PFSK-1 (cell line): ENCODE measurements around the gene ICE2.

Experiments used
- POLR2AphosphoS5 ChIP-seq: IDR thresholded peaks from 2 replicates; pipeline ENCODE4 v1.6.1; 2012; ENCODE audit warnings: low read depth, mild to moderate bottlenecking, control low read depth, low read length, moderate library complexity
- SIN3A ChIP-seq: IDR thresholded peaks from 2 replicates; pipeline ENCODE4 v1.6.1; 2012; ENCODE audit warnings: mild to moderate bottlenecking, low read length, moderate library complexity, borderline replicate concordance; ENCODE audit not compliant: insufficient read depth
- TAF1 ChIP-seq: IDR thresholded peaks from 2 replicates; pipeline ENCODE4 v1.6.1; 2012; ENCODE audit warnings: low read length, control low read depth, borderline replicate concordance; ENCODE audit not compliant: insufficient read depth
- TF ChIP-seq, protein P1 (sequence below), 2 experiments: IDR thresholded peaks; 2 replicates each; pipeline versions ENCODE4 v1.6.1 to v1.8.0; 2011 to 2012; ENCODE audit warnings: low read depth in 2 of 2, low read length in 2 of 2, control low read depth in 1 of 2, inconsistent platforms in 1 of 2, mild to moderate bottlenecking in 1 of 2, moderate library complexity in 1 of 2; ENCODE audit not compliant: insufficient read depth in 1 of 2

DNA sequence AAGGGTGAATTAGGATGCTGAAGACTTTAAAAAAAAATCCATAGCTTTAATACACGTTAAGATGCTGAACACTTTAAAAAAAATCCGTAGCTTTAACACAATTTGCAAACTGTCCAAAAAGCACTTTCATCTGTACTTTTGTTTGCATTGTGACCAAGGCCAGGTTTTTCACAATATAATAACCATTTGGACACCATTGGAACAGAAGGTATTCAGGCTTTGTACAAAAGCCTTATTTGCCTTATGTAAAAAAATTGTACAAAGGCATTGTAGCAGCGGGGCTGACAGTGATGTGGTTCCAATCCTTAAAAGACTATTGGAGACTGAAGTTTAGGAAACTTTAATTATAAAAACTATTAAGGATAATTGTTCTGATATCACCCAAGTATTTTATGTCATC, 15.2 kb upstream of the ICE2 start:
- TF ChIP-seq SIN3A: no peak
- TF ChIP-seq, protein P1, sequence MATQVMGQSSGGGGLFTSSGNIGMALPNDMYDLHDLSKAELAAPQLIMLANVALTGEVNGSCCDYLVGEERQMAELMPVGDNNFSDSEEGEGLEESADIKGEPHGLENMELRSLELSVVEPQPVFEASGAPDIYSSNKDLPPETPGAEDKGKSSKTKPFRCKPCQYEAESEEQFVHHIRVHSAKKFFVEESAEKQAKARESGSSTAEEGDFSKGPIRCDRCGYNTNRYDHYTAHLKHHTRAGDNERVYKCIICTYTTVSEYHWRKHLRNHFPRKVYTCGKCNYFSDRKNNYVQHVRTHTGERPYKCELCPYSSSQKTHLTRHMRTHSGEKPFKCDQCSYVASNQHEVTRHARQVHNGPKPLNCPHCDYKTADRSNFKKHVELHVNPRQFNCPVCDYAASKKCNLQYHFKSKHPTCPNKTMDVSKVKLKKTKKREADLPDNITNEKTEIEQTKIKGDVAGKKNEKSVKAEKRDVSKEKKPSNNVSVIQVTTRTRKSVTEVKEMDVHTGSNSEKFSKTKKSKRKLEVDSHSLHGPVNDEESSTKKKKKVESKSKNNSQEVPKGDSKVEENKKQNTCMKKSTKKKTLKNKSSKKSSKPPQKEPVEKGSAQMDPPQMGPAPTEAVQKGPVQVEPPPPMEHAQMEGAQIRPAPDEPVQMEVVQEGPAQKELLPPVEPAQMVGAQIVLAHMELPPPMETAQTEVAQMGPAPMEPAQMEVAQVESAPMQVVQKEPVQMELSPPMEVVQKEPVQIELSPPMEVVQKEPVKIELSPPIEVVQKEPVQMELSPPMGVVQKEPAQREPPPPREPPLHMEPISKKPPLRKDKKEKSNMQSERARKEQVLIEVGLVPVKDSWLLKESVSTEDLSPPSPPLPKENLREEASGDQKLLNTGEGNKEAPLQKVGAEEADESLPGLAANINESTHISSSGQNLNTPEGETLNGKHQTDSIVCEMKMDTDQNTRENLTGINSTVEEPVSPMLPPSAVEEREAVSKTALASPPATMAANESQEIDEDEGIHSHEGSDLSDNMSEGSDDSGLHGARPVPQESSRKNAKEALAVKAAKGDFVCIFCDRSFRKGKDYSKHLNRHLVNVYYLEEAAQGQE (IDR thresholded peaks at IDR 0.05; ENCODE audit: insufficient read depth in 1 of 2, low read depth in 2 of 2, low read length in 2 of 2): no peak
- TF ChIP-seq TAF1: no peak
- no peak for TF ChIP-seq POLR2AphosphoS5
